ENCODE data around the gene AKR1B15. TPM values are rescaled to one million over a fixed set of nuclear protein-coding genes. Genes with fewer than 3 reads are reported as not detected.

The AKR1B15 gene
- not detected in 2 replicates for total RNA-seq

GRCh38 chr7:134548877-134549276, at the start of gene AKR1B15:
Gene AKR1B15 (plus strand): TSS chr7:134549110. CDS start chr7:134564620, 15,510 bp downstream.
- H3K36me3 Mint-ChIP-seq (ENCODE audit: low read depth), result no peaks in the 10 kb centered on the region
- H3K9me3 Mint-ChIP-seq, result no peaks in the 10 kb centered on the region
- no peak for DNase-seq
- H3K4me1 Mint-ChIP-seq, result no peaks in the 10 kb centered on the region
- peaks cover 9% of the 10 kb centered on the region for H3K27me3 Mint-ChIP-seq
- intact Hi-C loops (cut with micrococcal nuclease), result no loop called here
- no peak within 1 kb of the TSS for H3K4me3 Mint-ChIP-seq
- H3K27ac Mint-ChIP-seq, result no peak within 1 kb of the TSS

GRCh38 chr7:134500406-134500805, 48.5 kb upstream of the AKR1B15 start:
- Mint-ChIP-seq H3K4me1 (no peaks in the 10 kb centered on the region), H3K9me3 (no peaks in the 10 kb centered on the region), H3K36me3 (ENCODE audit: low read depth) (no peaks in the 10 kb centered on the region), H3K4me3 (no peak overlapping the region), H3K27me3 (peaks cover 21% of the 10 kb centered on the region), H3K27ac (no peak overlapping the region)
- DNase-seq, result no peak
- intact Hi-C loops (cut with micrococcal nuclease), result no loop called here

DNA sequence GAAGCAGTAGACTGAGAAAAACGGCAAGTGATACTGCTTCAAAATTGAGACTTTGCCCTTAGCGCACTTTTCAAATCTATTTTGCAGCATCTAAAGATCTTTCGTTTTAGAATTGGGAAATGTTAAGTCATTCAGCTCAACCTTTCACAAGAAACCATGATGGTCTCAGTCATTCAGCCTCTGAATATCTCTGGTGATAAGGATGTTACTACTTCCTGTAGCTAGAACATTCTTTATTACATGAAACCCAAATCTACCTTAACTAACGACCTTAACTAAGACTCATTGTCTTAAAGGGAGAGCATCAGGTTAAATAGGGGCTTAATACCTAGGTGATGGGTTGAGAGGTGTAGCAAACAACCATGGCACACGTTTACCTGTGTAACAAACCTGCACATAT, 47.9 kb upstream of the AKR1B15 start:
- DNase-seq, result no peak
- Mint-ChIP-seq H3K36me3 (ENCODE audit: low read depth) (no peaks in the 10 kb centered on the region), H3K4me1 (no peaks in the 10 kb centered on the region), H3K27me3 (peaks cover 19% of the 10 kb centered on the region), H3K4me3 (no peak overlapping the region), H3K27ac (no peak overlapping the region), H3K9me3 (no peaks in the 10 kb centered on the region)
- intact Hi-C loops (cut with micrococcal nuclease), result no loop called here

DNA sequence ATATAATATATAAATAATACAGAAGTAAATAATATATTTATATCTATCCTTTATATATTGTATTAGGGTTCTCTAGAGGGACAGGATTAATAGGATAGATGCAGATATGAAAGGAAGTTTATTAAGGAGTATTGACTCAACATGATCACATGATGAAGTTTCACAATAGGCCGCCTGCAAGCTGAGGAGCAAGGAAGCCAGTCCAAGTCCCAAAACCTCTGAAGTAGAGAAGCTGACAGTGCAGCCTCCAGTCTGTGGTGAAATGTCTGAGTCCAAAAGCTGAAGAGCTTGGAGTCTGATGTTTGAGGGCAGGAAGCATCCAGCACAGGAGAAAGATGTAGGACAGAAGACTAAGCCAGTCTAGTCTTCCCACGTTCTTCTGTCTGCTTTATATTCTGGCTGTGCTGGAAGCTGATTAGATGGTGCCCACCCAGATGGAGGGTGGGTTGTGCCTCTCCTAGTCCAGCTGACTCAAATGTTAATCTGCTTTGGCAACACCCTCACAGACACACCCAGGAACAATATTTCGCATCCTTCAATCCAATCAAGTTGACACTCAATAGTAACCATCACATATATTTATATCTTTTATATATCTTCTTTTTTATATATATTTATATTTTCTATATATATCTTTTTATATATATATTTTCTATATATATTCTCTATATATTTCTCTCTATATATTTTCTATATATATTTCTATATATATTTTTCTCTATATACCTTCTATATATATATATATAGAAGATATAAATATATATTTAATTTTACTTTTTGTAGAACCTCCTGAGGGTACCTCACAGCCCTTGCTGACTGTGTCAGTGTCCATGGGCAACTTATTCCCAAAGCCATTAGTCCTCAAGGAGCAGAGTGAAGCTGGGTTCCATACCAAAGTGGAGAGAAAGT, 46.2 kb upstream of the AKR1B15 start:
- peaks cover 14% of the 10 kb centered on the region for H3K27me3 Mint-ChIP-seq
- H3K9me3 Mint-ChIP-seq, result no peaks in the 10 kb centered on the region
- H3K27ac Mint-ChIP-seq, result no peak overlapping the region
- DNase-seq, result no peak
- H3K4me1 Mint-ChIP-seq, result no peaks in the 10 kb centered on the region
- no peak overlapping the region for H3K4me3 Mint-ChIP-seq
- no peaks in the 10 kb centered on the region for H3K36me3 Mint-ChIP-seq (ENCODE audit: low read depth)
- intact Hi-C loops (cut with micrococcal nuclease), result no loop called here

DNA sequence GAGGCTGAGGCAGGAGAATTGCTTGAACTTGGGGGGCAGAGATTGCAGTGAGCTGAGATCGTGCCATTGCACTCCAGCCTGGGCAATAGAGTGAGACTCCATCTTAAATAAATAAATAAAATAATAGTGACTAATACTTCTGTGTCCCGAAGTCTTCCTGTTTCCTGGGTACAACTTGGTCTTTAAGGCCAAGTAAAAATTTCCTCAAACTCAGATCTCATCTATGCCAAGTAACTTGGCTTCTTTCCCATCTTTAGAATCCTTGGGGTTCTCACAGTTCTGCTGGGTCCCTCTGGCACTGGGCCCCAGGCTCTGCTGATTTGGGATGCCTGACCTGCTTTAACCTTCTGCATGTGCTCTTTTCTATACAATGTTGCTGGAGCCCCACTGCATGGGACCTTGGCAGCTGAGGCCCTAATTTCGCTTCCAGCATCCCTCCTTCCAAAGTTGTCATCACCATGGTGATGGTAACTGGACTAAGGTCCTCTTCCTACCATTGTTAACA, 44.2 kb upstream of the AKR1B15 start:
- H3K27me3 Mint-ChIP-seq, result peaks cover 4% of the 10 kb centered on the region
- H3K9me3 Mint-ChIP-seq, result no peaks in the 10 kb centered on the region
- H3K4me3 Mint-ChIP-seq, result no peak overlapping the region
- intact Hi-C loops (cut with micrococcal nuclease), result no loop called here
- H3K27ac Mint-ChIP-seq, result no peak overlapping the region
- no peaks in the 10 kb centered on the region for H3K36me3 Mint-ChIP-seq (ENCODE audit: low read depth)
- no peaks in the 10 kb centered on the region for H3K4me1 Mint-ChIP-seq
- no peak for DNase-seq

GRCh38 chr7:134505856-134506255, 43.1 kb upstream of the AKR1B15 start:
- no peak for DNase-seq
- Mint-ChIP-seq H3K36me3 (ENCODE audit: low read depth) (no peaks in the 10 kb centered on the region), H3K27ac (no peak overlapping the region), H3K27me3 (peaks cover 4% of the 10 kb centered on the region), H3K4me3 (no peak overlapping the region), H3K4me1 (no peaks in the 10 kb centered on the region), H3K9me3 (no peaks in the 10 kb centered on the region)
- intact Hi-C loops (cut with micrococcal nuclease), result no loop called here

DNA sequence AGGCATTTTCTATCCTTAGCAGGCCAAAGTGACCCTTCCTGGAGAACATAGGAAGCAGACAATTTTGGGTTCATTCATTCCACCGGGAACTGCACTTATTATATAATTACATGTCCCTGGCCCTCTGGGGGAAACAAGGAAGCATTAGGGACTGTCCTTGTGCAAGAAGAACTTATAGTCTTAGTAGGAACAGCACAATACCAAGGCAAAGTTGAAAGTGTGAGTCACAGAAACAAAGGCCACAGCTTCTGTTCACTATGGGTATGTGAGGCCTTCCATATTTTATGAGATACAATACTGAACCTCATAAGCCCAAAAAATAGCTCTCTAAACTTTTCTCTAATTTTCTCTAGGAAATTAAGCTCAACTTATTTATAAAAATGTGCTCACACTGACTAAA, 39.9 kb upstream of the AKR1B15 start:
- Mint-ChIP-seq H3K36me3 (ENCODE audit: low read depth) (no peaks in the 10 kb centered on the region), H3K27ac (no peak overlapping the region), H3K4me3 (no peak overlapping the region), H3K4me1 (peaks cover 4% of the 10 kb centered on the region), H3K27me3 (no peaks in the 10 kb centered on the region), H3K9me3 (no peaks in the 10 kb centered on the region)
- no peak for DNase-seq
- intact Hi-C loops (cut with micrococcal nuclease), result no loop called here

- peaks cover 5% of the 10 kb centered on the region for H3K27me3 Mint-ChIP-seq
- H3K4me1 Mint-ChIP-seq, result peaks cover 6% of the 10 kb centered on the region
- H3K36me3 Mint-ChIP-seq (ENCODE audit: low read depth), result no peaks in the 10 kb centered on the region
- no peak overlapping the region for H3K4me3 Mint-ChIP-seq
- no peaks in the 10 kb centered on the region for H3K9me3 Mint-ChIP-seq
- no peak overlapping the region for H3K27ac Mint-ChIP-seq
- intact Hi-C loops (cut with micrococcal nuclease), result no loop called here
- no peak for DNase-seq
Measured at GRCh38 chr7:134510646-134511045, 38.3 kb upstream of the AKR1B15 start.

DNA sequence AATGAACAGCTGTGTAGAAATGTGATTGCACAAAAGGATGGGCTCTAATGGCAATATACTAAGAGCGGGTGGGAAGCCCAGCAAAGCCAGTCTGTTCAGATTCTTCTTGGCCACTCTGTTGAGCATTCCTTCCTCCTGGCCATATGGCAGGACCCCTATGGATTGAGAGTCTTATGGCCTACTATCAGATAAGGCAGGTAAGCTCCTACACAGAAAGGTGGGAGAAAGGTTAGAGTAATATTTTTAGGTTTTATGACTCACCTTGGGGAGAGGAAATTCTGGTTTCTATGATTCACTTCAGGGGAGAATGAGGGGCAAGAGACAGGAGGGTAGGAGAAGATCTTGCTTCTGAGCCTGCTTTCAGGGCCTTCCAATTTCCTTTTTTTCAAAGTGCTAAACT, 36.6 kb upstream of the AKR1B15 start:
- intact Hi-C loops (cut with micrococcal nuclease), result no loop called here
- Mint-ChIP-seq H3K4me1 (peaks cover 6% of the 10 kb centered on the region), H3K27me3 (peaks cover 14% of the 10 kb centered on the region)

DNA sequence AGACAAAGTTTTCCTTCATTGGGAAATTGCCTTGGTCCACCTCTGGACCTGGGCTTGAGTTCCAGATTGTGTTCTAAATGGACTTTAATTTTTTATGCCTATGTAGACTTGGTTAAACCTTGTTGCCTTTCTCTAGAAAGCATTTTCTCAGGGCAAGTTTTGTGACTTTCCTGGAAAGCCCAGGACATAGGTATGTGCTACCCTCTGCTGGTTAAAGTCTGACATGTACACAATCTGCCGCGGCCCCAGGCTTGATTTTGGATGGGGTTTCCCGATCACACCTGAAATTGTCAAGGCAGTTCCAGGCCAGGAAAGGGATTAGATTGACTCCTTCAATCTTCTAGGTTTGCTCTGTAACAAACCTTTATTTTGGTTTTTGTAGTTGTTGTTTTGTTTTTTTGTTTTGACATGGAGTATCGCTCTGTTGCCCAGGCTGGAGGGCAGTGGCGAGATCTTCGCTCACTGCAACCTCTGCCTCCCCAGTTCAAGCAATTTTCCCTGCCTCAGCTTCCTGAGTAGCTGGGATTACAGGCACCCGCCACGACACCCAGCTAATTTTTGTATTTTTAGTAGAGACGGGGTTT, 35.6 kb upstream of the AKR1B15 start:
- DNase-seq, result peak; percentile 82
- intact Hi-C loops (cut with micrococcal nuclease), result loop anchor here (1.0 kb wide), 1 partner anchor 81 kb away; no protein-coding TSS in a partner anchor
- peaks cover 6% of the 10 kb centered on the region for H3K4me1 Mint-ChIP-seq
- H3K27ac Mint-ChIP-seq, result no peak overlapping the region
- H3K36me3 Mint-ChIP-seq (ENCODE audit: low read depth), result no peaks in the 10 kb centered on the region
- H3K27me3 Mint-ChIP-seq, result peaks cover 18% of the 10 kb centered on the region
- H3K9me3 Mint-ChIP-seq, result no peaks in the 10 kb centered on the region
- H3K4me3 Mint-ChIP-seq, result no peak overlapping the region

More for the DNA sequence above, 36.6 kb upstream of the AKR1B15 start:
- no peak for DNase-seq
- H3K27ac Mint-ChIP-seq, result no peak overlapping the region
- no peaks in the 10 kb centered on the region for H3K9me3 Mint-ChIP-seq
- no peaks in the 10 kb centered on the region for H3K36me3 Mint-ChIP-seq (ENCODE audit: low read depth)
- H3K4me3 Mint-ChIP-seq, result no peak overlapping the region

DNA sequence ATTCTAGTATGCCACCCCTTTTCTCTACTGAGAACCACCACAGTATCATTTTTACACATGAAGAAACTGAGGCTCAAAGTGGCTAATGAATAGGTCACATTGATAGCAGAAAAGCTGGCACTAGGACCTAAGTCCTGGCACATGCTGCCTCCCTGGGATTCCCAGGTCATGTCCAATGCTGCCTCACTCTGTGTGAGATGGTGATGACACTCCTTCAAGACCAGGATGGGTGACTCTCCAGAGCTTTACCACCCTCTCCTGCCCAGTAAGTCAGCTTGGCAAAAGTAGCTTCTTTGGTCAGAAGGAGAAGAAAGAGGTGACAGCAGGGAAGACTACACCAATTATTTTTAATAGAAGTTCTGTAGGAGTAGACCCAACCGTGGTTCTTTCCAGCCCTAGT, 34.8 kb upstream of the AKR1B15 start:
- H3K27ac Mint-ChIP-seq, result no peak overlapping the region
- no peaks in the 10 kb centered on the region for H3K9me3 Mint-ChIP-seq
- intact Hi-C loops (cut with micrococcal nuclease), result loop anchor here (1.0 kb wide), 1 partner anchor 92 kb away; no protein-coding TSS in a partner anchor
- H3K36me3 Mint-ChIP-seq (ENCODE audit: low read depth), result no peaks in the 10 kb centered on the region
- peaks cover 20% of the 10 kb centered on the region for H3K27me3 Mint-ChIP-seq
- H3K4me3 Mint-ChIP-seq, result no peak overlapping the region
- no peak for DNase-seq
- H3K4me1 Mint-ChIP-seq, result peaks cover 6% of the 10 kb centered on the region

DNA sequence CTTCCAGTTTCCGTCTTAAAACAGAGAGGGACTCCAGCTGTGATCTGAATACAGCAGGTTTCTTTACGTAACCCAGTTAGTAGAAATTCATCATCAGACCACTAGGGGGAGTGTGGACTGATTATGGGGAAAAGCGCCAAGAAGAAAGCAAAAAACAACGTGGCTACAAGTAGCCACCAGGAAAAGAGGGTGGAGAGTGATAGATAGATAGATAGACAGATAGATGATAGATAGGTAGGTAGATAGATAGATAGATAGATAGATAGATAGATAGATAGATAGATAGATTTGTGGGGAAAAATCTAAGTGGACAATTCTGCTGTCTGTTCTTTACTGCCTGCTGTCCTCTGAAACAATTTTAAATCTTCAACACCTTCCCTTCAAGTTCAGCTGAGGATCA, 34.2 kb upstream of the AKR1B15 start:
- DNase-seq, result peak; percentile 84
- intact Hi-C loops (cut with micrococcal nuclease), result loop anchor here (1.0 kb wide), 1 partner anchor 92 kb away; no protein-coding TSS in a partner anchor
- peaks cover 6% of the 10 kb centered on the region for H3K4me1 Mint-ChIP-seq

DNA sequence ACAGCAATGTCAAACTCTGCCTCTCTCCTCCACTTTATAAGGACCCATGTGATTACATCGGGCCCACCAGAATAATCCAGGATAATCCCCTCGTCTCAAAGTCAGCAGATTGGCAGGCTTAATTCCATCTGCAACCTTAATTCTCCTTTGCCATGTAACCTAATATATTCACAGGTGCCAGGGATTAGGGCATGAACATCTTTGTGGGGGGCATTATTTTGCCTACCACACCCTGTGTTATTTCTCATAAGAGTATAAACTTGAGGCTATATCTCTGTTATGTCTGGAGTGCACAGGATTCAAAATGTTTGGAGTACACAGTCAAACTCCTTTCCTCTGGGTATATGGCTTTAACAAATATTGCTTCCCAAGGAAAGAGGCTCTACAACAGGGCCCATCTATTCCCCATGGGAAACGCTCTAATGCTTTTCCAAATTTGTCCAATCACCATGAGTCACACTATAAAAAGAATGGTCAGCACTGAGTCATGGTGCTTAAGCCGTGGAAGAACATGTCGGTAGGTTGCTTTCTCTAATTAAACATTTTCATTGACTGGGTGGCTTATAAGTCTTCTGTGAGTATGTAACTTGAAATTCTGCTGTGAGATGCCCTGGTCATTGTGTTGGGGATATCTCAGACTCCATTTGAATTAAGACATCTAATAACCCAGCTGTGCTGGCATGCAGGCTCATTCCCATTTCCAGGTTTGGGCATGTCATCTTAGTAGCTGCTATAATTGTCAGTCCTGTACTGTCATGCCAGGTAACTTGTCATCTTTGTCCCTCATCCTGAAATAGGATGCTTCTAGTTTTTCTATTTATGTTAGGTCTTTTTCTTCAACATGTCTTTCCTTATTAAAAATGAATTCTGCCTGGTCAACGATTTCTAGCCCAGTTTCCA, 33.1 kb upstream of the AKR1B15 start:
- no peaks in the 10 kb centered on the region for H3K9me3 Mint-ChIP-seq
- peaks cover 22% of the 10 kb centered on the region for H3K27me3 Mint-ChIP-seq
- DNase-seq, result no peak
- no peak overlapping the region for H3K27ac Mint-ChIP-seq
- H3K4me3 Mint-ChIP-seq, result no peak overlapping the region
- peaks cover 6% of the 10 kb centered on the region for H3K4me1 Mint-ChIP-seq
- H3K36me3 Mint-ChIP-seq (ENCODE audit: low read depth), result no peaks in the 10 kb centered on the region
- intact Hi-C loops (cut with micrococcal nuclease), result no loop called here

More for the DNA sequence above, 34.2 kb upstream of the AKR1B15 start:
- H3K36me3 Mint-ChIP-seq (ENCODE audit: low read depth), result no peaks in the 10 kb centered on the region
- H3K4me3 Mint-ChIP-seq, result no peak overlapping the region
- H3K27ac Mint-ChIP-seq, result no peak overlapping the region
- no peaks in the 10 kb centered on the region for H3K9me3 Mint-ChIP-seq
- peaks cover 20% of the 10 kb centered on the region for H3K27me3 Mint-ChIP-seq

Data from activated CD4-positive, alpha-beta T cell treated with anti-CD3 and anti-CD28 coated beads, Interleukin-2, amount 10 ng/mL, durations not matched to agents 24 days and 14 days (primary cell).